ENCODE measurements around the gene VPS35L. TPM values are rescaled to one million over a fixed set of nuclear protein-coding genes. Genes with fewer than 3 reads are reported as not detected.
"Not testable (repeated sequence)": the region's sequence is repeated elsewhere in the genome, so short reads cannot be mapped to it uniquely, and the experiment has no call there.

Gene VPS35L
- total and polyA plus RNA-seq, 8 donors = 15.2 to 205 (median 29.7) TPM

DNA sequence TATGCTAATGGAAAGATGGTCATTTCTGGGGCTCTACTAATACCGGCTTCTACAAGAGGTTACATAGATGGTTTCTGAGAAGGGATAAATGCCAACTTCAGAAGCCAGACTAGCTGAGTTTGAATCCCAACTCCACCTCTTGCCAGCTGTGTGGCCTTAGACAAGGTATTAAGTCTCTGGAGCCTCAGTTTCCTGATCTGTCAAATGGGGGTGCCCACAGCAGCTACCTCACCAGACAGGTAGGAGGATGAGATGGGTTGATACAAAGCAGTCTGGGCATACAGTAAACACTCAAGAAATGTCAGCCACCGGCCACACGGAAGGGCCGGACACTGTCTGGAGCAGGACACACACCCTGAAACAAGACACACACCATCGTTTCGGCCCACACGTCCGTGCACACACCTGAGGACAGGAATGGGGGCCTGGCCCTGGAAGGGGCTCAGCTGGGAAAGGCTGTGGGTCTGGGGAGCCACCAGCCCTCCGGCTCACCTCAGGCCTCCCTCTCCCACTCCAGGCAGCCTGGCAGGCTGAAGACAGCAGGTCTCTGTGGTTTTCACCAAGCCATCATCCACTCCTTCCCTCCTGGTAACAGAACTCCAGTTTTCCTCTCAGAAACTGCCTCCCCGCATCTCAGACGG is 157.0 kb downstream of the VPS35L start:
- Histone ChIP-seq H3K9me3 (no peaks in the 10 kb centered on the region), H3K36me3 (peaks cover 0 to 65% (median 58%) of the 10 kb centered on the region in 4 donors), H3K27me3 (no peaks in the 10 kb centered on the region), H3K4me3 (no peak overlapping the region), H3K4me1 (peaks cover 10 to 33% (median 22%) of the 10 kb centered on the region in 4 donors), H3K27ac (no peak overlapping the region)
- 95 to 97% (median 95%) methylated on average over 11 of the region's 11 CpGs for WGBS, 5 donors
- no peak for DNase-seq
- TF ChIP-seq POLR2AphosphoS5 (IDR thresholded peaks at IDR 0.05) (no peak), EP300 (IDR thresholded peaks at IDR 0.05) (no peak), CTCF (IDR thresholded peaks at IDR 0.05) (no peak), POLR2A (IDR thresholded peaks at IDR 0.05) (no peak)
- intact Hi-C loops (cut with DNase I; ENCODE audit: low total_unique reads) = loop anchor here (10.0 kb wide), 1 partner anchor 172 kb away; the partner anchor contains the start of gene GPRC5B

- TF ChIP-seq EP300 (IDR thresholded peaks at IDR 0.05) = no peak
- no peak for TF ChIP-seq CTCF (IDR thresholded peaks at IDR 0.05)
- no peak for TF ChIP-seq POLR2A (IDR thresholded peaks at IDR 0.05)
- no peak for TF ChIP-seq POLR2AphosphoS5 (IDR thresholded peaks at IDR 0.05)
- H3K4me3 ChIP-seq = no peak overlapping the region
- DNase-seq = no peak
- H3K9me3 ChIP-seq = no peaks in the 10 kb centered on the region
- H3K27me3 ChIP-seq = no peaks in the 10 kb centered on the region
- 83 to 94% (median 91%) methylated on average over 6 of the region's 6 CpGs for WGBS, 5 donors
- peaks cover 10 to 35% (median 27%) of the 10 kb centered on the region in 4 donors for H3K4me1 ChIP-seq
- intact Hi-C loops (cut with DNase I; ENCODE audit: low total_unique reads) = loop anchor here (10.0 kb wide), 1 partner anchor 171 kb away; the partner anchor contains the start of gene GPRC5B
- peaks cover 0 to 53% (median 50%) of the 10 kb centered on the region in 4 donors for H3K36me3 ChIP-seq
- H3K27ac ChIP-seq = no peak overlapping the region
Measured at GRCh38 chr16:19713697-19714096, 158.2 kb downstream of the VPS35L start.

- WGBS, 5 donors = 85 to 93% (median 90%) methylated on average over 5 of the region's 5 CpGs
- TF ChIP-seq POLR2A (IDR thresholded peaks at IDR 0.05) (no peak), CTCF (IDR thresholded peaks at IDR 0.05) (no peak), EP300 (IDR thresholded peaks at IDR 0.05) (no peak), POLR2AphosphoS5 (IDR thresholded peaks at IDR 0.05) (no peak)
- peaks cover 0 to 35% (median 32%) of the 10 kb centered on the region in 4 donors for H3K36me3 ChIP-seq
- peaks cover 10 to 53% (median 42%) of the 10 kb centered on the region in 4 donors for H3K4me1 ChIP-seq
- no peak for DNase-seq
- peak overlapping the region in 1 of 5 donors; percentile 14 for H3K27ac ChIP-seq
- no peaks in the 10 kb centered on the region for H3K9me3 ChIP-seq
- H3K27me3 ChIP-seq = no peaks in the 10 kb centered on the region
- intact Hi-C loops (cut with DNase I; ENCODE audit: low total_unique reads) = loop anchor here (10.0 kb wide), 1 partner anchor 169 kb away; the partner anchor contains the start of gene GPRC5B
- no peak overlapping the region for H3K4me3 ChIP-seq
Measured at GRCh38 chr16:19715566-19715965, 160.1 kb downstream of the VPS35L start.

GRCh38 chr16:19716183-19716582 is 160.7 kb downstream of the VPS35L start:
- intact Hi-C loops (cut with DNase I; ENCODE audit: low total_unique reads) = loop anchor here (10.0 kb wide), 1 partner anchor 169 kb away; the partner anchor contains the start of gene GPRC5B
- WGBS, 5 donors = 31 to 74% (median 48%) methylated on average over 1 of the region's 1 CpG
- peak overlapping the region in 2 of 4 donors; percentile 82 to 100 for H3K4me3 ChIP-seq
- TF ChIP-seq EP300 (IDR thresholded peaks at IDR 0.05) (no peak), CTCF (IDR thresholded peaks at IDR 0.05) (no peak), POLR2A (IDR thresholded peaks at IDR 0.05) (no peak)
- DNase-seq = peak in 1 of 2 donors; percentile 53
- peak overlapping the region in 1 of 5 donors; percentile 14 for H3K27ac ChIP-seq
- no peaks in the 10 kb centered on the region for H3K27me3 ChIP-seq
- peaks cover 10 to 54% (median 41%) of the 10 kb centered on the region in 4 donors for H3K4me1 ChIP-seq
- H3K36me3 ChIP-seq = peaks cover 0 to 34% (median 31%) of the 10 kb centered on the region in 4 donors
- no peaks in the 10 kb centered on the region for H3K9me3 ChIP-seq

GRCh38 chr16:19716728-19717127 is 161.2 kb downstream of the VPS35L start:
- not testable (repeated sequence) for H3K9me3 ChIP-seq, H3K27me3 ChIP-seq, DNase-seq
- peaks cover 10 to 51% (median 41%) of the 10 kb centered on the region in 4 donors for H3K4me1 ChIP-seq
- intact Hi-C loops (cut with DNase I; ENCODE audit: low total_unique reads) = loop anchor here (10.0 kb wide), 1 partner anchor 168 kb away; the partner anchor contains the start of gene GPRC5B
- WGBS, 5 donors = 20 to 32% (median 22%) methylated on average over 9 to 11 of the region's 11 CpGs
- peak overlapping the region; percentile 82 to 100 (median 94) for H3K4me3 ChIP-seq
- H3K36me3 ChIP-seq = peaks cover 0 to 33% (median 30%) of the 10 kb centered on the region in 4 donors
- peak overlapping the region in 3 of 5 donors; percentile 80 to 88 (median 88) for H3K27ac ChIP-seq

Measured in stomach (tissue), 9 donors.